HepG2 (cell line): ENCODE data around the gene GINM1. TPM values are rescaled to one million over a fixed set of nuclear protein-coding genes. Genes with fewer than 3 reads are reported as not detected.
A peak's percentile ranks its signal among the peaks of the same experiment; 100 is the strongest.

Experiments
- ETS1 ChIP-seq: sonication (generic); formaldehyde crosslinking; IDR thresholded peaks from 2 replicates; pipeline ENCODE4 v1.4.0; 2020; ENCODE audit warnings: missing genetic modification reagents
- HIC2 ChIP-seq: sonication (generic); formaldehyde crosslinking; IDR thresholded peaks from 2 replicates; pipeline ENCODE4 v1.9.0; 2022; ENCODE audit warnings: low read depth, missing genetic modification reagents
- HNRNPH1 ChIP-seq: fragments of 200-400 bp; formaldehyde crosslinking; optimal IDR thresholded peaks from 2 replicates; pipeline ENCODE3; 2017; ENCODE audit warnings: mild to moderate bottlenecking, low read depth, low read length
- MBD4 ChIP-seq: IDR thresholded peaks from 2 replicates; pipeline ENCODE4 v1.6.1; 2012; ENCODE audit warnings: low read length, inconsistent platforms, borderline replicate concordance
- NFIB ChIP-seq: sonication (generic); formaldehyde crosslinking; IDR thresholded peaks from 2 replicates; pipeline ENCODE4 v1.9.0; 2021; ENCODE audit warnings: missing genetic modification reagents, mild to moderate bottlenecking, borderline replicate concordance
- NFYB ChIP-seq: sonication (generic); formaldehyde crosslinking; IDR thresholded peaks from 2 replicates; pipeline ENCODE4 v1.4.0; 2020; ENCODE audit warnings: missing genetic modification reagents
- ONECUT2 ChIP-seq: sonication (generic); formaldehyde crosslinking; IDR thresholded peaks from 2 replicates; pipeline ENCODE4 v1.4.0; 2020; ENCODE audit warnings: missing genetic modification reagents
- PAF1 ChIP-seq: IDR thresholded peaks from 2 replicates; pipeline ENCODE4 v1.6.1; 2016; ENCODE audit warnings: missing genetic modification reagents, missing compliant biosample characterization
- POLR2G ChIP-seq: fragments of 200-400 bp; formaldehyde crosslinking; IDR thresholded peaks from 2 replicates; pipeline ENCODE4 v1.6.1; 2018; ENCODE audit warnings: mild to moderate bottlenecking, low read depth, low read length, moderate library complexity
- RAD51 ChIP-seq: fragments of 450-650 bp; IDR thresholded peaks from 2 replicates; pipeline ENCODE4 v1.6.1; 2016; ENCODE audit warnings: borderline replicate concordance
- RFX5 ChIP-seq: IDR thresholded peaks from 2 replicates; pipeline ENCODE4 v1.6.1; 2011; ENCODE audit warnings: low read depth, low read length, improper control_type of control experiment
- TEAD2 ChIP-seq: sonication (generic); formaldehyde crosslinking; IDR thresholded peaks from 2 replicates; pipeline ENCODE4 v1.9.0; 2021; ENCODE audit warnings: missing genetic modification reagents
- ZFYVE20 ChIP-seq: sonication (generic); formaldehyde crosslinking; IDR thresholded peaks from 2 replicates; pipeline ENCODE4 v1.8.0; 2023; ENCODE audit warnings: low read depth, mild to moderate bottlenecking, moderate library complexity, missing genetic modification reagents, borderline replicate concordance
- ZNF138 ChIP-seq: sonication (generic); formaldehyde crosslinking; IDR thresholded peaks from 2 replicates; pipeline ENCODE4 v1.5.0; 2020; ENCODE audit warnings: mild to moderate bottlenecking, low read depth, missing genetic modification reagents
- ZNF224 ChIP-seq: sonication (generic); formaldehyde crosslinking; IDR thresholded peaks from 2 replicates; pipeline ENCODE4 v1.5.0; 2020; ENCODE audit warnings: mild to moderate bottlenecking, missing genetic modification reagents
- ZNF232 ChIP-seq: sonication (generic); formaldehyde crosslinking; IDR thresholded peaks from 2 replicates; pipeline ENCODE4 v1.4.0; 2020; ENCODE audit warnings: missing genetic modification reagents, borderline replicate concordance
- ZNF441 ChIP-seq: sonication (generic); formaldehyde crosslinking; IDR thresholded peaks from 2 replicates; pipeline ENCODE4 v1.7.0; 2021; ENCODE audit warnings: missing genetic modification reagents, borderline replicate concordance
- polyA plus RNA-seq, 8 experiments: library from polyadenylated mRNA; depleted of rRNA in 3 of 8; stranded (reverse) in 7 of 8; unstranded in 1 of 8; fragments of >200 nt; fragmentation: Illumina TruSeq in 4 of 8; extraction: Trizol in 4 of 8; gene quantifications; 2 replicates each; pipeline versions ENCODE4 v1.2.1 to v1.2.3, GENCODE V29; 2011 to 2016; ENCODE audit warnings: low read depth in 4 of 8, missing spikeins in 1 of 8, mixed read lengths in 1 of 8; ENCODE audit not compliant: insufficient read depth in 1 of 8
- total RNA-seq, 5 experiments: library from RNA; depleted of rRNA; stranded (reverse); fragments of >200 nt; fragmentation: Illumina TruSeq; extraction: Trizol; gene quantifications; 2 replicates each; pipeline ENCODE4 v1.2.3, GENCODE V29; 2016; ENCODE audit warnings: low read depth in 1 of 5
- TF ChIP-seq, protein P1 (sequence below): sonication (generic); formaldehyde crosslinking; IDR thresholded peaks from 2 replicates; pipeline ENCODE4 v1.5.1; 2020; ENCODE audit warnings: mild to moderate bottlenecking, moderate library complexity, missing genetic modification reagents
- TF ChIP-seq, protein P2 (sequence below): IDR thresholded peaks from 2 replicates; pipeline ENCODE4 v1.6.1; 2012; ENCODE audit warnings: low read depth, low read length, improper control_type of control experiment

GINM1 gene
- total and polyA plus RNA-seq, 2 of the 13 experiments (the other 11 are each of a cell fraction or from before 2014, with no cell fraction given), result 19.4 to 27.5 TPM

DNA sequence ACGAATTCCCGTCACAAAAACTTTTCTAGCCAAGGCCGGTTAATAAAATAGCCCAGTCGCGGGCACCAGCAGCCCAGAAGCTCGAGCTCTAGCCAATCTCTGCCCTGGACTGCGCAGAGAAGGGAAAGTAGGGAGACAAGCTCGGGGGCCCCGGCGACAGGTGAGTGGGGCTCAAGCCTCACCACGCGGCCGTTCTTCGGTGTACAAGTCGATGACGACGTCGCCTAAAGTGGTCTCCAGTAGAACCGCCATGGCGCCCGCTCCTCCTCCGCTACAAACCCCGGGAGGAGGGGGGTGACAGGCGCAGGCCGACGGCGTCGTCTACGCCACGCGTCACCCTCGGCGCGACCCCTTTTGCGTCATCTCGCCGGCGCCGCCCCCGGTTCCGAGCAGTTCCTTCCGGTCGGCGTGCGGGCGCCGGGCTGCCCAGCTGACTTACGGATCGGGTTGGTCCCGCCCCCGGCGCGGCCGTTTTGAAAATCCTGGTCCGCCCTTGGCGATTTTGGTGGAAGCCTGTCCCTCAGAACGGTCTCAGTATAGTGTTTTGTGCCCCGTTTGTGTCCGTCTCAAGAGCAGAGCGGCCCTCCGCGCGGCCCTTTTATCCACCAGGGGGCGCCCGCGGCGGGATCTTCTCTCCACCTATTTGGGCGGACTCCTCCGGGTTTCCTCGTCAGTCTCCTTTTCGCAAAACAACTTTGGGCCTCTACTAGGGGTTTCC, 20.3 kb upstream of the GINM1 start, which contains the start of gene PPIL4 (continued):
- TF ChIP-seq ETS1 (CRISPR knock-in tag) (no peak), RFX5 (no peak; the same call in 1 of the 2 replicates), RAD51 (no peak), ZNF138 (CRISPR knock-in tag) (peak; percentile 90; the same call in 1 of the 2 replicates), POLR2G (peak; percentile 94), TEAD2 (0 out of 2 replicates have a peak, but pooled peaks have one; percentile 41), ZFYVE20 (CRISPR knock-in tag) (no peak), NFYB (CRISPR knock-in tag) (peak; percentile 64), ONECUT2 (CRISPR knock-in tag) (0 out of 2 replicates have a peak, but pooled peaks have one; percentile 30), HIC2 (CRISPR knock-in tag) (no peak), ZNF232 (CRISPR knock-in tag) (0 out of 2 replicates have a peak, but pooled peaks have one; percentile 39), HNRNPH1 (no peak), ZNF441 (CRISPR knock-in tag) (0 out of 2 replicates have a peak, but pooled peaks have one; percentile 38), MBD4 (no peak), NFIB (CRISPR knock-in tag) (no peak), ZNF224 (CRISPR knock-in tag) (no peak), PAF1 (CRISPR knock-in tag) (no peak)
- TF ChIP-seq, protein P1, sequence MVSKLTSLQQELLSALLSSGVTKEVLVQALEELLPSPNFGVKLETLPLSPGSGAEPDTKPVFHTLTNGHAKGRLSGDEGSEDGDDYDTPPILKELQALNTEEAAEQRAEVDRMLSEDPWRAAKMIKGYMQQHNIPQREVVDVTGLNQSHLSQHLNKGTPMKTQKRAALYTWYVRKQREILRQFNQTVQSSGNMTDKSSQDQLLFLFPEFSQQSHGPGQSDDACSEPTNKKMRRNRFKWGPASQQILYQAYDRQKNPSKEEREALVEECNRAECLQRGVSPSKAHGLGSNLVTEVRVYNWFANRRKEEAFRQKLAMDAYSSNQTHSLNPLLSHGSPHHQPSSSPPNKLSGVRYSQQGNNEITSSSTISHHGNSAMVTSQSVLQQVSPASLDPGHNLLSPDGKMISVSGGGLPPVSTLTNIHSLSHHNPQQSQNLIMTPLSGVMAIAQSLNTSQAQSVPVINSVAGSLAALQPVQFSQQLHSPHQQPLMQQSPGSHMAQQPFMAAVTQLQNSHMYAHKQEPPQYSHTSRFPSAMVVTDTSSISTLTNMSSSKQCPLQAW, result peak; percentile 74; the same call in 1 of the 2 replicates
- TF ChIP-seq, protein P2, sequence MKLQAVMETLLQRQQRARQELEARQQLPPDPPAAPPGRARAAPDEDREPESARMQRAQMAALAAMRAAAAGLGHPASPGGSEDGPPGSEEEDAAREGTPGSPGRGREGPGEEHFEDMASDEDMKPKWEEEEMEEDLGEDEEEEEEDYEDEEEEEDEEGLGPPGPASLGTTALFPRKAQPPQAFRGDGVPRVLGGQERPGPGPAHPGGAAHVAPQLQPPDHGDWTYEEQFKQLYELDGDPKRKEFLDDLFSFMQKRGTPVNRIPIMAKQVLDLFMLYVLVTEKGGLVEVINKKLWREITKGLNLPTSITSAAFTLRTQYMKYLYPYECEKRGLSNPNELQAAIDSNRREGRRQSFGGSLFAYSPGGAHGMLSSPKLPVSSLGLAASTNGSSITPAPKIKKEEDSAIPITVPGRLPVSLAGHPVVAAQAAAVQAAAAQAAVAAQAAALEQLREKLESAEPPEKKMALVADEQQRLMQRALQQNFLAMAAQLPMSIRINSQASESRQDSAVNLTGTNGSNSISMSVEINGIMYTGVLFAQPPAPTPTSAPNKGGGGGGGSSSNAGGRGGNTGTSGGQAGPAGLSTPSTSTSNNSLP, result no peak
